Right hindlimb (tissue), 1 donor: ENCODE measurements around the gene ATIC.

Experiments
- DNase-seq: peaks from one replicate; pipeline ENCODE4 v3.0.0-alpha.2; 2018

The ATIC gene

GRCh38 chr2:215361876-215362561, 50.2 kb downstream of the ATIC start:
- DNase-seq, result no peak

- no peak for DNase-seq
Measured at GRCh38 chr2:215362562-215362904, 50.7 kb downstream of the ATIC start.

GRCh38 chr2:215363039-215363438, 51.2 kb downstream of the ATIC start:
- DNase-seq, result no peak

GRCh38 chr2:215363461-215364156, 51.8 kb downstream of the ATIC start:
- DNase-seq, result no peak

- DNase-seq, result no peak
Measured at GRCh38 chr2:215364157-215365155, 52.6 kb downstream of the ATIC start.

- DNase-seq, result no peak
Measured at GRCh38 chr2:215365184-215365658, 53.4 kb downstream of the ATIC start.

GRCh38 chr2:215366440-215367032, 54.7 kb downstream of the ATIC start:
- no peak for DNase-seq

- no peak for DNase-seq
Measured at GRCh38 chr2:215367662-215368492, 56.0 kb downstream of the ATIC start.

- DNase-seq, result no peak
Measured at GRCh38 chr2:215368493-215368809, 56.6 kb downstream of the ATIC start.

GRCh38 chr2:215369181-215369760, 57.4 kb downstream of the ATIC start:
- DNase-seq, result no peak

GRCh38 chr2:215370112-215370965, 58.5 kb downstream of the ATIC start:
- DNase-seq, result no peak

- no peak for DNase-seq
Measured at GRCh38 chr2:215371915-215372897, 60.3 kb downstream of the ATIC start.

- no peak for DNase-seq
Measured at GRCh38 chr2:215372968-215373649, 61.2 kb downstream of the ATIC start.

GRCh38 chr2:215374002-215374401, 62.1 kb downstream of the ATIC start:
- no peak for DNase-seq

GRCh38 chr2:215374642-215375466, 63.0 kb downstream of the ATIC start:
- DNase-seq, result no peak

- DNase-seq, result no peak
Measured at GRCh38 chr2:215375467-215375830, 63.6 kb downstream of the ATIC start.

- DNase-seq, result no peak
Measured at GRCh38 chr2:215376103-215376780, 64.4 kb downstream of the ATIC start.
